A204.1 (cell line): Measurements from ENCODE around the gene PLEKHA7.
"Not testable (repeated sequence)": the region's sequence is repeated elsewhere in the genome, so short reads cannot be mapped to it uniquely, and the experiment has no call there.

Experiments
- FAIRE-seq: peaks from 2 replicates; lab custom pipeline; 2012; peaks lifted over from hg19 to GRCh38; lab: Jason Lieb, UNC

PLEKHA7 gene

DNA sequence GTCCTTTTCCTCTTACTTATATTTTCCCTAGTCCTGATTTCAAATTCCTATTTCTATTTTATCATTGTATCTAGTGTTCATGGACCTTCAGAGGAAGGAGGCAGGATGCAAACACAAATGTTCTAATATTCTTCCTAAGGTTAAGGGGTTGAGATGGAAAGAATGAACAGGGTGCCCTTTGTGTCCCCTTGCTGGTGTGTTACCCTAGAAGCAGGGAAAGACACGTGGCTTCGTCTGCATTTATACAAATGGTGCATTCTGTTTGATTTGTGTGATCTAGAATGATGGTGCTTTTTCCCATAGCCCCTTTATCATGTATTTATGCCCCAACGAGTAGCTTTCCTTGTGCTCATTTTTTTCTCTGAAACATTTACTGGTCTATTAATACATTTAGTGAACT is 76.2 kb downstream of the PLEKHA7 start:
- FAIRE-seq = no peak

GRCh38 chr11:16936643-16937042 is 77.6 kb downstream of the PLEKHA7 start:
- no peak for FAIRE-seq

- peak; percentile 96 for FAIRE-seq
Measured at GRCh38 chr11:16935518-16936302, 78.5 kb downstream of the PLEKHA7 start.

DNA sequence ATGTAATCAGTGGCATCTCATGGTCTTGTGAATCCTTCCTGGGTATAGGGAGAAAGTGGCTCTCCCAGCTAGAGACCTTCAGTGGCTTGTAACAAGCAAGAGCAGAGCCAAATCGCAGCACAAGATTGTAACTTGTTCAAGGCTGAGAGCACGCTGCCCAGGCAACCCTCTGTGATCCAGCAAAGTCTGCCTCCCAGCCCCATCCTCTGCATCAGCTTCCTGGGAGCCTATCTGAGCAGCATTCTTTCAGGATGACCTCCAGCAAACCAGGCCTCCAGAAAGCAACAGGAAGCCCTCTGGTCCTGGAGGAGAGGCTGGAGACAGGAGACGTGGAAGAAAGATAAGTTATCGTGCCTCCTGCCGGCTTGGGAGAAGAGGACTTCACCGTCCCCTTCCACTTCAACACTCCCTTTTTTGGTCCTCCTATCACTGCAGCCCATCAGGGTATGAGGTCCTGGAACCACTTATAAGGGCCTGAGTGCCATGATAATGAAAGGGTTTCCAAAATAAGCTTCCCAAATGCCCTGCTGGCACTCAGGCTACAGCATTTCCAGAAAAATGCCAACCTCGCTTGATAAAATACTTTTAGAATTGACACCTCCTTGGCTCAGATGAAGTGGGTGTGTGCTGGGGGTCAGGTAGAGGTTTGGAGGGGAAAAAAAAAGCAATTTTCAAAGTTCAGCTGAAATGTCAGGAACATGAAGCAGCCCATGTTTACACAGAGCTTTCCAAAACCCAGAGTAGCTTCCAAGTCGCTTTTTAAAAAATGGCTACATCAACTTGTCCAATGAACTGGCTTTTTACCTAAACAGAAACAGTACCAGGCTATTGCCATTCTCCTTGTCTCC is 80.2 kb downstream of the PLEKHA7 start:
- FAIRE-seq = no peak

DNA sequence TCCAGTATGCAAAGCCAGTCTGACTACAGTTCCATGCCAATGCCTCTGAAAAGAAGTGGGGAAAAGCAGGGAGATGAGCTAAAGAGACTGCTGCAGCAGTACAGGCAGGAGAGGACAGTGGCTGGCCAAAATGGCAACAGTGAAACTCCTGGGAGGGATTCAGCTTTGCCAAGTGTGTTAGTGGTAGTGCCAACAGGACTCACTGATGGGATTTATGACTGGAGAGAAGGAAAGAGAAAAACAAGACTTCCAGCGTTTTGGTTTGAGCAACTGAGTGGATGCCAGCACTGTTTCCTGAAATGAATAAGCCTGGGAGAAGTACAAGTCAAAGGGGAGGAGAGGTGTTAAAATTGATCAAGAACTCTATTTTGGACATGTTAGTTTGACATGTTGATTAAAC is 80.9 kb downstream of the PLEKHA7 start:
- no peak for FAIRE-seq

DNA sequence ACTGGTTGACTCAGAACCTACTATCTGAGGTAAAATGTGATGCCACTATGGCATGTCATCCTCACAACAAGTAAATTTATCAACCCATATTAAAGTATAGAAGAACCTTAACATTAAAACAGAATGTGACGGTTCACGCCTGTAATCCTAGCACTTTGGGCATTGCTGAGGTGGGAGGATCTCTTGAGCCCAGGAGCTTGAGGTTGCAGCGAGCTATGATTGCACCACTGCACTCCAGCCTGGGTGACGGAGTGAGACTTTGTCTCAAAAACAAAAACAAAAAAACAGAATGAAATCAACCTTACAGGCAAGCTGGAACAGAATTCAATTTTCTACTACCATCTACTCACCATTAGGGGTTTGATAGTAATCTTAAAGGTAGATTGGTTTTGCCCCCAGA is 86.2 kb downstream of the PLEKHA7 start:
- no peak for FAIRE-seq

DNA sequence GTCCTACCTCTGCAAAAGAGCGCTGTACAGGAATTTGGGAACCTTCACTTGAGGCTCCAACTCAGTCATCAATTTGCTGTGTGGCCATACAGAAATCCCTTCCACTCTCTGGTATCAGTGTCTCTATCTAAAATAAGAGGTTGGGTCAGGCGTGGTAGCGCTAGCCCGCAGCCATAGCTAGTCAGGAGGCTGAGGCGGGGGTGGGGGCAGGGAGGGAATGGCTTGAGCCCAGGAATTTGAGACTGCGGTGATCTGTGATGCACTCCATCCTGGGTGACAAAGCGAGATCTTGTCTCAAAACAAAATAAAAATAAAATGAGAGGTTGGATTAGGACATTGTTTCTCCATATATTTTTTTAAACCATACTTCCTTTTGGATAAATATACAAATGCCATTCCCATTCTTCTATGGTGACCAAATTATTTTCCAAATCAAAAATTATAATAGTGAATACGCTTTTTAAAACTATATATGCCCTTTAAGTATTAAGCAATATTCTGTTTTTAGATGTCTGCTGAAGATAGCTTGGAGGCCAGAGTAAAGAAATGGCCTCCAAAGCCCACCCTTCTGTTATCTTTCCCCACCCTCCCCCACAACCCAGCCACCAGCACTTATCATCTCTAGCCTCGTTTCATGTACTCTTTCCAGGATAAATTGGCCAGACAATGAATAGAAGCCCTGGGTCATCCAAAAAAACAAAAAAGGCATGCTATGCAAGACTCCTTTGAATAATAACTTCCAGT is 87.2 kb downstream of the PLEKHA7 start:
- no peak for FAIRE-seq

- no peak for FAIRE-seq
Measured at GRCh38 chr11:16925561-16926065, 88.6 kb downstream of the PLEKHA7 start.

- no peak for FAIRE-seq
Measured at GRCh38 chr11:16924826-16925560, 89.2 kb downstream of the PLEKHA7 start.

DNA sequence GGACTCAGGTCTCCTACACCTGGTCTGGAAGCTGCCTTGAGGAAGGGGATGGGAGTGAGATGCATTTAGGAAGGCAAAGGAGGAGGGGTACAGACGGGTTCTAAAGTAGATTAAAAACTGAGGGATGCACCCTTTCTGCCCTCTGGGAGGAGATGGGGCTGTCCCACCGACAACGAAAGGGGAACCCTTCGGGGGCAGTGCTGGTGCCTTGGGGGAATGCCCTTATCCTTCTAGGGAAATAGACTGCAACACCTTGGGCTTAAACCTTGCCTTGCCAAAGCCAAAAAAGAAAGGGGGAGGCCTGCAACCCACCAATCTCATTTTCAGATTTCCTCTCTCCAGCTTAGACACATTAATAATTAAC is 89.8 kb downstream of the PLEKHA7 start:
- no peak for FAIRE-seq

GRCh38 chr11:16923987-16924386 is 90.2 kb downstream of the PLEKHA7 start:
- no peak for FAIRE-seq

DNA sequence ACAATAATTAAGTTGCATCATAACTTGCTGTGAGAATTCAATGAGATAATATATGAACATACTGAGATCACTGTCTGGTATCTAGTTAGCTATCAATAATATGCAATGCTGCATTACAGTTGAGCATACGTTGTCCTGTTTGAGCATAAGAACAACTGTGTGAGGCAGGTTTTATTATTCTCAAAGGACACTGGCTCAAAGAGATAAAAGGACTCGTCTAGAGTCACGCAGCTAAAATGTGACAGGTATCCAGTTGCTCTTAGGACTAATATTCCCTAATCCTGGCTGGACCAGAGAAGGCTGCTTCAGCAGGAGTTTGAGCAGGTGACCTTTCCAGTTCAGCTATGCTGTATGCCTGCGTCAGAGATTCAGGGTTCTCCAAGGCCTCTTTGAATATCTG is 92.5 kb downstream of the PLEKHA7 start:
- no peak for FAIRE-seq

DNA sequence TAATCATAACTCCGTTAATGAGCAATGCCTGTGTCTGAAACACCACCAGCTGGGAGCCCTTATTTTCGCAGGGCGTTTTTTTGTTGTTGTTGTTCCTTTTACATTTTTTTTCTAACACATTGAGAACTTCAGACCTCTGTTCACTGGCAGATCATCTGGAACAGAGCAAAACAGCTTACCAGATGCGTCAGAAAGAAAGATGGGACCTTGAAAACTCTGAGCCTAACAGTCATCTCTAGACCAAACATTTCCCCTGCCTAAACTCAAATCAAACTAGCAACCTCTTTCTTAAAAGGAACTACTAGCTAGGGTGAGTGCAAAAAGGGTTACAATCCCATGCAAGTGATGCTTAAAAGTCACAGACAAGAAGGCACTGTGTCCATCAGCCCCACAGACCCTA is 93.2 kb downstream of the PLEKHA7 start:
- FAIRE-seq = no peak

- FAIRE-seq = no peak
Measured at GRCh38 chr11:16920559-16920958, 93.7 kb downstream of the PLEKHA7 start.

DNA sequence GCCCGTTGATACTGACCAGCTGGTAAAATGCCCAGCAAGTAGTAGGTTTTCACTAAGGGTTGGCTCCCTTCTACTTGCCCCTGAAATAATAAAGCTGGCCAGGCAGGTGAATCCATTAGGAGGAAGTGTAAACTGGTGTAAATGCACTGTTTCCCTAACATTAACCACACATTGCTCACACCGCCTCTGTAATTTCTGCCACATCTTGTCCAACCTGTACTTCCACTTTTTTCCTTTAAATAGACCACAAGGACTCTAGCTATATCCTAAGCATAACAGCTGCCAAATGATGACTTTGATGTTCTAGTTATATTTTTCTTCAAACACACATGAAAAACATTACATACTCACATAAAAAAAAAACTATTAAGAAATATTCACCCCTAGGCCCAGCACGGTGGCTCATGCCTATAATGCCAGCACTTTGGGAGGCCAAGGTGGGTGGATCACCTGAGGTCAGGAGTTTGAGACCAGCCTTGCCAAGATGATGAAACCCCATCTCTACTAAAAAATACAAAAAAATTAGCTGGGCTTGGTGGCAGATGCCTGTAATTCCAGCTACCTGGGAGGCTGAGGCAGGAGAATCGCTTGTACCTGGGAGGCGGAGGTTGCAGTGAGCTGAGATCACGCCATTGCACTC is 95.6 kb downstream of the PLEKHA7 start:
- not testable (repeated sequence) for FAIRE-seq

DNA sequence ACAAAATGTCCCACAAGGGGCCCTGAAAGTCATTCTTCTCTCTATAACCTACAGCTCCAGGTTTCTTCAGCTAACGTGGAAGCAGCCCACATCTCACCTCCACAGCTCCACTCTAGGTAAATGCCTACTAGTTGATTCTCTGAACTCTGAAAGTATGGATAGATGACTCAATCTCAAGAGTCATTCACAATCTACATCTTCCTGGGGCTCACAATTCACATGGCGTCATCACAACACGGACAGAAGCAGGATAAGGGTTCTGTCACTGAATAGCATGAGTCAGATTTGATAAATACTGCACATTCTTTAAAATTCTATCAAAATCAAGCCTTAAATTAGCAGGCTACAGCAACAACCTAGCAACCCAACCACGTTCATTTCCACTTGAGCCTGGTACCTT is 96.3 kb downstream of the PLEKHA7 start:
- no peak for FAIRE-seq

DNA sequence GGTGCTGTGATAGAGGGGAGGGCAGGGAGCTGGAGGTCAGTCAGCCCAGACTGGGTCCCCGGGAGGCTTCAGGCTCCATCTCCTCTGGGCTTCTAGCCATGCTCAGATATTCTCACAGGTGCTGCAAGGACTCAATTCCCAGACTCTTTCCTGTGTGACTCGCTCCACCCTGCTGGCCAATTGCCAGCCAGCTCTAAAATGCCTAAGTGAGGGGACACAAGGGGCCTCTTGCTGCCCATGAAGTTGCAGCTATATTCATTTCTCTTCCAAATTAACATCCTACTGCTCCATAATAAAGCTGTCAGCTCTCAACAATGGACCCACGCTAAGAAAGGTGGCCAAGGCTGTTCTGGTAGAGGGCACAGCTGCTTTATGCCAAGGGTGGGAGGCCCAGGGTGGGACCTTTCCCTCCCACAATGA is 101.5 kb downstream of the PLEKHA7 start:
- FAIRE-seq = no peak

GRCh38 chr11:16911658-16912057 is 102.6 kb downstream of the PLEKHA7 start:
- no peak for FAIRE-seq

DNA sequence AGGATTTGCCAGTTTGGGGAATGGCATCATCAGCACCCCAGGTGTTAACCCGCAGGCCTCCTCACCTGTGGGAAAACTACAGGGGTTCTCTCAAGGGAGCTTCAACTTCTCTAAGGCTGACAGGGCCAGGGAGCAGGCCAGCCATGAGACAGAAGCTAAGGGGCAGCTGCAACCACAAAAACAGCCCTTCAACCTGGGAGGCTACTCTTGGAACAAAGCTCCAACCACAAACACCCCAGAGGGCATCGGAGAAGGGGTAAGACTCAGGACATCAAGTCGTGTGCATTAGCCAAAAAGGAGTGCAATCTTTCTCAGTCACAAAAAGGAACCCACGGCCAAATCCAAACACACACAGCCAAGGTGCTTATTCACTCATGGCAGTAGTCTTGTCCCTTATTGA is 103.0 kb downstream of the PLEKHA7 start:
- no peak for FAIRE-seq

GRCh38 chr11:16909359-16910035 is 104.7 kb downstream of the PLEKHA7 start:
- no peak for FAIRE-seq

GRCh38 chr11:16905375-16905774 is 108.8 kb downstream of the PLEKHA7 start:
- FAIRE-seq = no peak
